ENCODE measurements around the gene SHD.
A peak's percentile ranks its signal among the peaks of the same experiment; 100 is the strongest.
"Not testable (repeated sequence)": the region's sequence is repeated elsewhere in the genome, so short reads cannot be mapped to it uniquely, and the experiment has no call there.

SHD gene

GRCh38 chr19:4267901-4268815 lies 10.9 kb upstream of the SHD start:
- H3K4me3 ChIP-seq (ENCODE audit: low read depth, low read length), result no peak overlapping the region
- no peaks in the 10 kb centered on the region for H3K4me1 ChIP-seq (ENCODE audit: control insufficient read depth, insufficient read depth, low read length)
- H3K27ac ChIP-seq (ENCODE audit: low read depth, low read length), result no peak overlapping the region
- peaks cover 31% of the 10 kb centered on the region for H3K36me3 ChIP-seq (ENCODE audit: control insufficient read depth, insufficient read depth, low read length)
- no peak overlapping the region for H3K9ac ChIP-seq (ENCODE audit: low read depth, low read length)
- no peaks in the 10 kb centered on the region for H3K9me3 ChIP-seq (ENCODE audit: control insufficient read depth, insufficient read depth, low read length)
- H3K27me3 ChIP-seq (ENCODE audit: control insufficient read depth, insufficient read depth, low read length), result no peaks in the 10 kb centered on the region

- Histone ChIP-seq H3K27ac (ENCODE audit: low read depth, low read length) (no peak overlapping the region), H3K4me3 (ENCODE audit: low read depth, low read length) (no peak overlapping the region), H3K36me3 (ENCODE audit: control insufficient read depth, insufficient read depth, low read length) (peaks cover 29% of the 10 kb centered on the region), H3K27me3 (ENCODE audit: control insufficient read depth, insufficient read depth, low read length) (no peaks in the 10 kb centered on the region), H3K9ac (ENCODE audit: low read depth, low read length) (no peak overlapping the region), H3K4me1 (ENCODE audit: control insufficient read depth, insufficient read depth, low read length) (no peaks in the 10 kb centered on the region), H3K9me3 (ENCODE audit: control insufficient read depth, insufficient read depth, low read length) (no peaks in the 10 kb centered on the region)
These were observed 10.1 kb upstream of the SHD start for GRCh38 chr19:4268816-4269430.

GRCh38 chr19:4272894-4273293 lies 6.2 kb upstream of the SHD start:
- Histone ChIP-seq H3K4me3 (ENCODE audit: low read depth, low read length) (no peak overlapping the region), H3K9ac (ENCODE audit: low read depth, low read length) (no peak overlapping the region), H3K27me3 (ENCODE audit: control insufficient read depth, insufficient read depth, low read length) (no peaks in the 10 kb centered on the region), H3K9me3 (ENCODE audit: control insufficient read depth, insufficient read depth, low read length) (no peaks in the 10 kb centered on the region), H3K36me3 (ENCODE audit: control insufficient read depth, insufficient read depth, low read length) (peaks cover 16% of the 10 kb centered on the region; the same call in 1 of the 2 replicates), H3K27ac (ENCODE audit: low read depth, low read length) (no peak overlapping the region), H3K4me1 (ENCODE audit: control insufficient read depth, insufficient read depth, low read length) (no peaks in the 10 kb centered on the region)

DNA sequence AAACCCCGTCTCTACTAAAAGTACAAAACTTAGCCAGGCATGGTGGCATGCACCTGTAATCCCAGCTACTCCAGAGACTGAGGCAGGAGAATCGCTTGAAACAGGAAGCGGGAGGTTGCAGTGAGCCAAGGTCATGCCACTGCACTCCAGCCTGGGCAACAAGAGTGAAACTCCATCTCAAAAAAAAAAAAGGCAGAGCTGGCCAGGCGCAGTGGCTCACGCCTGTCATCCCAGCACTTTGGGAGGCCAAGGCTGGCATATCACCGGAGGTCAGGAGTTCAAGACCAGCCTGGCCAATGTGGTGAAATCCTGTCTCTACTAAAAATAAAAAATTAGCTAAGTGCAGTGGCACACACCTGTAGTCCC lies 4.8 kb upstream of the SHD start:
- not testable (repeated sequence) for H3K27ac ChIP-seq (ENCODE audit: low read depth, low read length); H3K36me3 ChIP-seq (ENCODE audit: control insufficient read depth, insufficient read depth, low read length); H3K9me3 ChIP-seq (ENCODE audit: control insufficient read depth, insufficient read depth, low read length); H3K4me1 ChIP-seq (ENCODE audit: control insufficient read depth, insufficient read depth, low read length); H3K27me3 ChIP-seq (ENCODE audit: control insufficient read depth, insufficient read depth, low read length); H3K9ac ChIP-seq (ENCODE audit: low read depth, low read length); H3K4me3 ChIP-seq (ENCODE audit: low read depth, low read length)

- H3K4me3 ChIP-seq (ENCODE audit: low read depth, low read length), result no peak overlapping the region
- no peaks in the 10 kb centered on the region for H3K9me3 ChIP-seq (ENCODE audit: control insufficient read depth, insufficient read depth, low read length)
- H3K36me3 ChIP-seq (ENCODE audit: control insufficient read depth, insufficient read depth, low read length), result no peaks in the 10 kb centered on the region
- H3K27me3 ChIP-seq (ENCODE audit: control insufficient read depth, insufficient read depth, low read length), result peaks cover 33% of the 10 kb centered on the region
- no peak overlapping the region for H3K9ac ChIP-seq (ENCODE audit: low read depth, low read length)
- H3K27ac ChIP-seq (ENCODE audit: low read depth, low read length), result no peak overlapping the region
- H3K4me1 ChIP-seq (ENCODE audit: control insufficient read depth, insufficient read depth, low read length), result no peaks in the 10 kb centered on the region
These were observed 1.8 kb upstream of the SHD start for GRCh38 chr19:4277191-4277696.

- Histone ChIP-seq H3K4me1 (ENCODE audit: control insufficient read depth, insufficient read depth, low read length) (no peaks in the 10 kb centered on the region), H3K36me3 (ENCODE audit: control insufficient read depth, insufficient read depth, low read length) (no peaks in the 10 kb centered on the region), H3K27ac (ENCODE audit: low read depth, low read length) (no peak overlapping the region), H3K9ac (ENCODE audit: low read depth, low read length) (no peak overlapping the region), H3K9me3 (ENCODE audit: control insufficient read depth, insufficient read depth, low read length) (no peaks in the 10 kb centered on the region), H3K27me3 (ENCODE audit: control insufficient read depth, insufficient read depth, low read length) (peaks cover 38% of the 10 kb centered on the region), H3K4me3 (ENCODE audit: low read depth, low read length) (no peak overlapping the region)
These were observed 1.1 kb upstream of the SHD start for GRCh38 chr19:4278010-4278409.

GRCh38 chr19:4279267-4279529 lies 132 bp downstream of the SHD start:
- H3K27me3 ChIP-seq (ENCODE audit: control insufficient read depth, insufficient read depth, low read length), result peaks cover 40% of the 10 kb centered on the region
- no peaks in the 10 kb centered on the region for H3K36me3 ChIP-seq (ENCODE audit: control insufficient read depth, insufficient read depth, low read length)
- no peak overlapping the region for H3K27ac ChIP-seq (ENCODE audit: low read depth, low read length)
- H3K9ac ChIP-seq (ENCODE audit: low read depth, low read length), result no peak overlapping the region
- H3K9me3 ChIP-seq (ENCODE audit: control insufficient read depth, insufficient read depth, low read length), result no peaks in the 10 kb centered on the region
- H3K4me3 ChIP-seq (ENCODE audit: low read depth, low read length), result peak overlapping the region; percentile 72
- no peaks in the 10 kb centered on the region for H3K4me1 ChIP-seq (ENCODE audit: control insufficient read depth, insufficient read depth, low read length)

DNA sequence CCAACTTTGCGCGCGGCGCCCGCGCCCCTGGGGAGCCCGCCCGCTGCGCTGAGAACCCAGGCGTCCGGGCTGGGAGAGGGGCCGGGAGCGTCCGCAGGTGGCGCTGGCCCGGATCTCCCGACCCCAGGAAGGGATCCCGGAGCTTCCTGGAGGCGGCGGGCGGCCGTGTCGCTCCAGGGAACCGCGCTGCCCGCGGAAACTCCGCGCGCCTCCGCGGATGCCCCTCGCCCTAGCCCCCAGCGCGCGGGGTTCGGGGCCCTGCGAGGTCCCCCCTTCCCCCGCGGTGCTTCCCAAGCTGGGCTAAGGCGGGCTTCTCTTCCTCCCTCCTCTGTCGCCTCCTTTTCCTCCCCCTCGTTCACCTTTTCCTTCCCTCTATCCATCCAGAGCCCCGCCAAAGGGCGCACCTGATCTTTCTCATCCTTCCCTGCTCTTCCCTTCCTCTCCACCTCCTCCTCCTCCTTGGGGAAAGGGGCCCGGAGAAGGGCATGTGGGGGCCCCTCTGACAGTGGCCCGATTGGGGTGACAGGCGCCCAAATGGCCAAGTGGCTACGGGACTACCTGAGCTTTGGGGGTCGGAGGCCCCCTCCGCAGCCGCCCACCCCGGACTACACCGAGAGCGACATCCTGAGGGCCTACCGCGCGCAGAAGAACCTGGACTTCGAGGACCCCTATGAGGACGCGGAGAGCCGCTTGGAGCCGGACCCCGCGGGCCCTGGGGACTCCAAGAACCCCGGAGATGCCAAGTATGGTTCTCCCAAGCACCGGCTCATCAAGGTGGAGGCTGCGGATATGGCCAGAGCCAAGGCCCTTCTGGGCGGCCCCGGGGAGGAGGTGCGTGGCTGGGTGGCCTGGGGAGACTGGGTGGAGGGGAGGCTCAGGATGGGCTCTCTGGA lies 710 bp downstream of the SHD start:
- no peak overlapping the region for H3K9ac ChIP-seq (ENCODE audit: low read depth, low read length)
- H3K27me3 ChIP-seq (ENCODE audit: control insufficient read depth, insufficient read depth, low read length), result peaks cover 40% of the 10 kb centered on the region
- H3K4me1 ChIP-seq (ENCODE audit: control insufficient read depth, insufficient read depth, low read length), result no peaks in the 10 kb centered on the region
- H3K36me3 ChIP-seq (ENCODE audit: control insufficient read depth, insufficient read depth, low read length), result no peaks in the 10 kb centered on the region
- no peaks in the 10 kb centered on the region for H3K9me3 ChIP-seq (ENCODE audit: control insufficient read depth, insufficient read depth, low read length)
- no peak overlapping the region for H3K27ac ChIP-seq (ENCODE audit: low read depth, low read length)
- H3K4me3 ChIP-seq (ENCODE audit: low read depth, low read length), result peak overlapping the region; percentile 72

DNA sequence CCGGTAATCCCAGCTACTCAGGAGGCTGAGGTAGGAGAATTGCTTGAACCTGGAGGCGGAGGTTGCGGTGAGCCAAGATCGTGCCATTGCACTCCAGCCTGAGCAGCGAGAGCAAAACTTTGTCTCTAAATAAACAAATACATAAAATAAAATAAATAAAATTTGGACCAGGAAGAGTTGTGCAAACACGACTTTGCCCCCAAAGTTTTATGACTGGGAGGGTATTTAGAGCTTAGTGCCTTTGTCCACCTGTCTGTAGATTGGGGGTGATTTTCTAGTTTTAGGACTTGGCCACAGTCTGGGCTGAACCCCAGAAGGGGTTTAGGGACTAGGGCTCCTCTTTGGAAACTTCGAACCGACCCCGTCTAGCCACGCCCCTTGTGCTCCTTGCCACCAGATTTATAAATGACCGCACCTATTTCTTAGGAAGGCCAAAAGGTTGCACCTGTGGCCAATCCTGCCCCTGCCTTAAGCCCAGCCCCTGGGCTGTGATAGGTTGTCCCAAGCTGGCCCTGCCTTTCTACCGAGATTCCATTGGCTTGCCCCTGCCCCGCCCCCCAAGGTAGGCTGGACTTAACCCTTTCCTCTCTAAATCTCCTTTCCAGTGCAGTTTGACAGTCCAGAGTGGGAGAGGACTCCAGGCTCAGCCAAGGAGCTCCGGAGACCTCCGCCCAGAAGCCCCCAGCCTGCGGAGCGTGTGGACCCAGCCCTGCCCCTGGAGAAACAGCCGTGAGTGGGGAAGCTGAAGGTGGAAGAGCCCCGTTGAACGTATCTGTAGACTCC lies 5.3 kb downstream of the SHD start:
- Histone ChIP-seq H3K9ac (ENCODE audit: low read depth, low read length) (no peak overlapping the region), H3K9me3 (ENCODE audit: control insufficient read depth, insufficient read depth, low read length) (no peaks in the 10 kb centered on the region), H3K27ac (ENCODE audit: low read depth, low read length) (no peak overlapping the region), H3K4me1 (ENCODE audit: control insufficient read depth, insufficient read depth, low read length) (no peaks in the 10 kb centered on the region), H3K4me3 (ENCODE audit: low read depth, low read length) (peak overlapping the region; percentile 34; the same call in 1 of the 2 replicates), H3K36me3 (ENCODE audit: control insufficient read depth, insufficient read depth, low read length) (no peaks in the 10 kb centered on the region), H3K27me3 (ENCODE audit: control insufficient read depth, insufficient read depth, low read length) (peaks cover 32% of the 10 kb centered on the region)

GRCh38 chr19:4284974-4285373 lies 5.9 kb downstream of the SHD start:
- peaks cover 26% of the 10 kb centered on the region for H3K27me3 ChIP-seq (ENCODE audit: control insufficient read depth, insufficient read depth, low read length)
- no peak overlapping the region for H3K27ac ChIP-seq (ENCODE audit: low read depth, low read length)
- no peak overlapping the region for H3K9ac ChIP-seq (ENCODE audit: low read depth, low read length)
- H3K9me3 ChIP-seq (ENCODE audit: control insufficient read depth, insufficient read depth, low read length), result no peaks in the 10 kb centered on the region
- no peaks in the 10 kb centered on the region for H3K4me1 ChIP-seq (ENCODE audit: control insufficient read depth, insufficient read depth, low read length)
- H3K36me3 ChIP-seq (ENCODE audit: control insufficient read depth, insufficient read depth, low read length), result no peaks in the 10 kb centered on the region
- peak overlapping the region; percentile 30; the same call in 1 of the 2 replicates for H3K4me3 ChIP-seq (ENCODE audit: low read depth, low read length)

All from HUES48 (cell line).